HS-27A (cell line): ENCODE measurements around the gene DESI2.
"Not testable (repeated sequence)": the region's sequence is repeated elsewhere in the genome, so short reads cannot be mapped to it uniquely, and the experiment has no call there.

ENCODE experiments used
- DNase-seq: peaks from one replicate; pipeline ENCODE4 v3.0.0-alpha.2; 2012; ENCODE audit warnings: low read depth, missing footprints

Gene DESI2

GRCh38 chr1:244705261-244706234 is 52.6 kb downstream of the DESI2 start:
- DNase-seq: no peak

- DNase-seq: no peak
Observed at GRCh38 chr1:244709076-244709475, 56.1 kb downstream of the DESI2 start.

- no peak for DNase-seq
Observed at GRCh38 chr1:244709476-244710368, 56.8 kb downstream of the DESI2 start.

- DNase-seq: no peak
Observed at GRCh38 chr1:244710474-244711062, 57.6 kb downstream of the DESI2 start.

- DNase-seq: no peak
Observed at GRCh38 chr1:244712669-244713068, 59.7 kb downstream of the DESI2 start.

- DNase-seq: no peak
Observed at GRCh38 chr1:244713332-244713731, 60.4 kb downstream of the DESI2 start.

GRCh38 chr1:244727871-244728474 is 75.0 kb downstream of the DESI2 start:
- DNase-seq: no peak

- no peak for DNase-seq
Observed at GRCh38 chr1:244730153-244730933, 77.4 kb downstream of the DESI2 start.

GRCh38 chr1:244730934-244731434 is 78.1 kb downstream of the DESI2 start:
- DNase-seq: no peak

- no peak for DNase-seq
Observed at GRCh38 chr1:244731651-244732050, 78.7 kb downstream of the DESI2 start.

GRCh38 chr1:244732851-244733450 is 80.0 kb downstream of the DESI2 start:
- no peak for DNase-seq

GRCh38 chr1:244735404-244735803 is 82.5 kb downstream of the DESI2 start:
- no peak for DNase-seq

- no peak for DNase-seq
Observed at GRCh38 chr1:244735876-244736561, 83.1 kb downstream of the DESI2 start.

- not testable (repeated sequence) for DNase-seq
Observed at GRCh38 chr1:244739140-244739539, 86.2 kb downstream of the DESI2 start.

GRCh38 chr1:244740027-244740617 is 87.2 kb downstream of the DESI2 start:
- DNase-seq: not testable (repeated sequence)

GRCh38 chr1:244741692-244742091 is 88.8 kb downstream of the DESI2 start:
- DNase-seq: no peak

- DNase-seq: no peak
Observed at GRCh38 chr1:244749230-244750016, 96.5 kb downstream of the DESI2 start.

- DNase-seq: no peak
Observed at GRCh38 chr1:244751271-244751895, 98.5 kb downstream of the DESI2 start.
